ES-I3 (cell line): ENCODE data around the gene POLD1.
"Not testable (repeated sequence)": the region's sequence is repeated elsewhere in the genome, so short reads cannot be mapped to it uniquely, and the experiment has no call there.

Source experiments
- H3K36me3 ChIP-seq: 2 replicates; pipeline ENCODE4 v1.6.1; 2013; ENCODE audit warnings: mild to moderate bottlenecking, low read length, control low read depth, moderate library complexity; ENCODE audit not compliant: insufficient read depth
- H3K4me1 ChIP-seq: 2 replicates; pipeline ENCODE4 v1.6.1; 2013; ENCODE audit warnings: mild to moderate bottlenecking, control low read depth, low read length; ENCODE audit not compliant: insufficient read depth
- H3K9ac ChIP-seq: 2 replicates; pipeline ENCODE4 v1.6.1; 2013; ENCODE audit warnings: low read depth, mild to moderate bottlenecking, low read length, moderate library complexity
- H3K9me3 ChIP-seq: 2 replicates; pipeline ENCODE4 v1.6.1; 2013; ENCODE audit warnings: mild to moderate bottlenecking, low read length, moderate library complexity; ENCODE audit not compliant: control insufficient read depth, insufficient read depth

POLD1 gene

DNA sequence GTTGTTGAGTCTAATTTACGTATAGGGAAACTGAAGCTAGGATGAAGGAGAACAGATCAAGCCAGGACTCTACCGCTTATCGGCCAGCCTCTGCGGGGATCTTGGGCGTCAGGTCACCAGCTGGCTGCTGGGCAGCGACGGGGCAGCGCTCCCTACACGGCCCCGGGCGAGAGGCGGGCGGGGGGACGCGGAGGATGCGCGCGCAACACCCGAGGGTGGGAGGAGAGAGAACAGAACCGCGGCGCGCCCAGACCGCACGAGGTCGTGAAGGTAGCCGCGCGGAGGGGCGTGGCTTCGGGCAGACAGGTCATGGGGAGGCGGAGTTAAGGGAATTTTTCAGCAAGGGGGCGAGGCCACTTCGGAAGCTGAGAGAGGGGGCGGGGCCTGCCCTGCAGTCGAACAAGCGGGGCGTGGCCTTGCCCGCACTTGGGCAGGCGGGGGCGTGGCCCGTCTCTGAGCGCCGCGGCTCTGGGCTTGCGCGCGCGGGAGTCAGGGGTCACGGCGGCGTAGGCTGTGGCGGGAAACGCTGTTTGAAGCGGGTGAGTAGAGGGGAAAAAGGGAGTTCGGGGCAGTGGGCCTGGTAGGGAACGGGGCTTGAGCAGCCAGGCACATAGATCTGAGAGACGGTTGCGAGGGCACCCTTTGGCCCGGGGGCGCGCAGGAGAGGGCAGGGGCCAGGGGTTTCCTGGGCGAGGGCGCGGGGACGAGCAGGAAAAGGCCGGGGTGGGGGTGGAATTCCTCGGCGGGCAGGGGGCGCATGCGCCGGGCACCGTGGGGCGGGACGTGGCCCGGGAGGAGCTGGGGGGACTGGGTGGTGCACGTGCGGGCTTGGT lies at the start of gene POLD1:
POLD1 (plus strand) TSS at position 496 of the 833 bp plus-strand sequence. CDS start 14,505 bp downstream, outside the sequence.
- H3K36me3 ChIP-seq, result no peaks in the 10 kb centered on the region; the same call in 1 of the 2 replicates

DNA sequence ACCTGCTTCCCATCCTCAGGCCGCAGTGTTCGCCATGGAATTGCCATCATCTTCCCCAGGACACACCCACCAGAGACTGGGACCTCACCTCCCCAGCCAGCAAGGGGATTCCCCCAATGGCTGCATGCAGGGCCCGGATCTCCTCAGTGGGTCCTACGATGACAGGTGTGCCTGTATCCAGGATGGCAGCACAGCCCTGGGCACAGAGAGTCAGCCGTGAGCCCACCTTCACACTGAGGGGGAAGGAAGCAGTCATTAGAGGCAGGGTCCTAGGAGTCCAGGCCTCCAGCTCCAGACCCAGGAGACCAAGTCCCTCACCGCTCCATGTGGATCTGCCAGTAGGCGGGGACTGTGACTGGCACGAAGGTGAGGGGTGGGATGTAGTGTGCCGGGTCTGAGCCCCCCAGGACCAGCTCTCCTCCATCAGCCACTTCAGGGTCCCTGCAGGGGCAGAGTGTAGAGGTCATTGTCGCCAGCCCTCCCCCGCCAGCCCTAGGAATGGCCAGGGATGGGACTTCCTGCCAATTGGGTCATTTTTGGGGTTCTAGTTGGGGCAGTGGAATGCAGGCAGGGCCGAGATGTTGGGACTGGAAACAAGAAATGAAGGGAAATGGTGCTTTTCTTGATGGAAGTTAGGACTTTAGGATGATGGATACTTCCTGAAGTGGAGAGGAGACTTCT lies 49.3 kb upstream of the POLD1 start:
- H3K9me3 ChIP-seq, result no peaks in the 10 kb centered on the region; the same call in 1 of the 2 replicates
- H3K4me1 ChIP-seq, result peaks cover 12% of the 10 kb centered on the region; the same call in 1 of the 2 replicates
- H3K36me3 ChIP-seq, result no peaks in the 10 kb centered on the region
- no peak overlapping the region for H3K9ac ChIP-seq

More for the DNA sequence above, at the start of gene POLD1:
- H3K9ac ChIP-seq, result peak within 1 kb of the TSS; percentile 86
- H3K9me3 ChIP-seq, result no peaks in the 10 kb centered on the region
- peaks cover 9% of the 10 kb centered on the region; the same call in 1 of the 2 replicates for H3K4me1 ChIP-seq

DNA sequence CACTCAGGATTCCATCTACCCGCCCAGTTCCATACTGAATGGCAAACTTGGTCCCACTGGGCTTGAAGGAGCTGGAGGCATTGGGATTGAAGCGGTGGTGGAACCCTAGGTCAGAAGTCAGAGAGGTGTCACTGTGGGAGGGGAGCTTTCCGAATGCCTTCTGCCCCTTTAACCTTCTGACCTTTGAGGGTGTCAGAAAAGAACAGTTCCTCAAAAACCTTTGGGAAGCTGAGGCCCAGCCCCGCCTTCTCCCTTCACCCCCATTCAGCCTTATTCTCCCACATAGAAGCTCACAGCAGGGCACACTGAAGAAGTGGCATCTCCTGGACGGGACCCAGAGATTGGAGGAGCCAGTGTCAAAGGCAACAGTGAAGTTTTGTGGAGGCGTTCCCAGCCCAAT lies 47.1 kb upstream of the POLD1 start:
- H3K9ac ChIP-seq, H3K36me3 ChIP-seq, H3K9me3 ChIP-seq, H3K4me1 ChIP-seq: not testable (repeated sequence)

DNA sequence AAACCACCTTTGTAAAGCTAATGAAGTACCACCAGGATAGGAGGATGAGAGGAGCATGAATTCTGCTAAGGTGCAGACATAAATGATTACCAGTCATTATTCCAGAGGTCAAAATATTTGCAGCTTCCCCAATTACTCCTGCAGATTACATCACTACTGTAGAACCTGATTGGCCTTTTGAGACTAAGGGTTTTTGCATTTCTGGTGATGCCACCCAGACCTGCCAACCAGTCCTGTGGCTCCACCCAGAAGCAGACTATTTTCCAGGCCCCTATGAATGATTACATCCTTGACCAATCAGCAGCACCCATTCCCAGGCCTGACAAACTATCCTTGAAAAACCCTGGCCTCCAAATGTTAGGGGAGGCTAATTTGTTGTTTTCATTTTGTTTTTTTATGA lies 43.8 kb upstream of the POLD1 start:
- Histone ChIP-seq H3K9ac (no peak overlapping the region), H3K4me1 (0 out of 2 replicates have a peak, but pooled peaks cover 4% of the 10 kb centered on the region), H3K36me3 (no peaks in the 10 kb centered on the region), H3K9me3 (no peaks in the 10 kb centered on the region; the same call in 1 of the 2 replicates)

DNA sequence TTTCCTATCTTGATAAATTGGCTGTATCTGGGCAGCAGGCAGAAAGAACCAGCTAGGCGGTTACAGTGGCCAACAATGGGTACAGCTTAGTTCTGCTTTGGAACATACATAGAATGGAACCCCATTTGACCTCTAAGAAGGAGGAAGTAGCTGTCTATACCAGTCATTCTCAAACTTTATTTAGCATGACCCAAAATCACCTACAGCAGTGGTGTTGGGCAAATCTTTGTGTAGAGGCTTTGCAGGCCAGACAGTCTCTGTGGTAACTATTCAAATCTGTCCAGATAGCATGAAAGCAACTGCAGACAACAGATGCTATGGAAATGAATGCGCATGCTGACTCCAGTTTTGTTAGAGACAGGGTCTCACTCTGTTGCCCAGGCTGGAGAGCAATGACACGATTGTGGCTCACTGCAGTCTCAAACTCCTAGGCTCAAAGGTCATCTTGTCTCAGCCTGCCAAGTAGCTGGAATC lies 43.0 kb upstream of the POLD1 start:
- Histone ChIP-seq H3K36me3 (no peaks in the 10 kb centered on the region), H3K9me3 (no peaks in the 10 kb centered on the region; the same call in 1 of the 2 replicates), H3K4me1 (no peaks in the 10 kb centered on the region), H3K9ac (no peak overlapping the region)

DNA sequence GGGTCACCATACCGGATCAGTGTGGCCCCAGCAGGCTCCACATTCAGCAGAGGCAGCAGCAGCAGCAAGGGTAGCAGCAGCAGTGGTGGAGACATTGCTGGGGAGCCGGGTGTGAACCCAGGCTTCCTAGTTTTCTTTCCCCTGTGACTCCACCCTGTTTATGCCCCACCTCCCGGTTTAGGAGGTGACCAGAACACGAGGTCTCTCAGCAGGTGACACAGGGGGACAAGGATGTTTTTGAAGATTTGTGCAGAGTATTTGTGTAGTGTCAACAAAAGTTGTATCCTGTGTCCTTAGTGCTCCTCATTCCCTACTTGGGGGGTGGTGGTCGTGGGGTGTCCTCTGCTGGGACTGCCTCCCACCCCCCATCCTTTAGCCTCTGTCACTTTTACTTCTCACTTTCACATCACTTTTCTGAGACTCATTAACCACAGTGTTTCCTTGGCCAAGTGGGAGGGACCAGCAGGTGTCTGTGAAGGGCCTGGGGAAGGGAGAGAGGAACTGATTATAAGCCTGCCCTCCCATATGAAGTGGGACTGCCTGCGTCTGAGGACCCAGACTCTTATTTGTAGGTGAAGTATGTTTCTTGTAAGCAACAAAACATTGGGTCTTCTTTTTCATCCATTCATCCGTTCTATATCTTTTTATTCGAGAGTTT lies 39.4 kb upstream of the POLD1 start:
- no peaks in the 10 kb centered on the region for H3K4me1 ChIP-seq
- H3K9me3 ChIP-seq, result no peaks in the 10 kb centered on the region; the same call in 1 of the 2 replicates
- no peaks in the 10 kb centered on the region for H3K36me3 ChIP-seq
- no peak overlapping the region for H3K9ac ChIP-seq

DNA sequence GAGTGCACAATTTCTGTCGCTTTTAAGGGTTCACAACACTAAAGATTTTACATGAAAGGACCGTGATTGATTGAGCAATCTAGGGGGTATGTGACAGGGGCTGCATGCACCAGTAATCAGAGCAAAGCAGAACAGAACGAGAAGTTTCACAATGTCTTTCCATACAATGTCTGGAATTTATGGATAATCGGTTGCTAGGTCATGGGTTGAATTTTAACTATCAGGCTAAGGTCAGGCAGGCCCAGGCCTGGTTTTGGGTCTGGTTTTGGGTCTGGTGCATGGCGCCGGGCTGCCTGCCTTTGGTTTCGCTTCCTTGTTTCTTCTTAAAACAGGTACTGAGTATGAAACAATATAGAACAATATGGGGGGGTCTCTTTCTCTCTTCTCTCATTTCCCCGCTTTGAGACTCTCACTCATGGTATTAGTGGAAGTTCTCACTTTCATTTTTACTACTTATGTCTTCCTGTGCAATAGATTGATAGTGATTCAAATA lies 37.0 kb upstream of the POLD1 start:
- H3K4me1 ChIP-seq, H3K9ac ChIP-seq, H3K9me3 ChIP-seq, H3K36me3 ChIP-seq: not testable (repeated sequence)

DNA sequence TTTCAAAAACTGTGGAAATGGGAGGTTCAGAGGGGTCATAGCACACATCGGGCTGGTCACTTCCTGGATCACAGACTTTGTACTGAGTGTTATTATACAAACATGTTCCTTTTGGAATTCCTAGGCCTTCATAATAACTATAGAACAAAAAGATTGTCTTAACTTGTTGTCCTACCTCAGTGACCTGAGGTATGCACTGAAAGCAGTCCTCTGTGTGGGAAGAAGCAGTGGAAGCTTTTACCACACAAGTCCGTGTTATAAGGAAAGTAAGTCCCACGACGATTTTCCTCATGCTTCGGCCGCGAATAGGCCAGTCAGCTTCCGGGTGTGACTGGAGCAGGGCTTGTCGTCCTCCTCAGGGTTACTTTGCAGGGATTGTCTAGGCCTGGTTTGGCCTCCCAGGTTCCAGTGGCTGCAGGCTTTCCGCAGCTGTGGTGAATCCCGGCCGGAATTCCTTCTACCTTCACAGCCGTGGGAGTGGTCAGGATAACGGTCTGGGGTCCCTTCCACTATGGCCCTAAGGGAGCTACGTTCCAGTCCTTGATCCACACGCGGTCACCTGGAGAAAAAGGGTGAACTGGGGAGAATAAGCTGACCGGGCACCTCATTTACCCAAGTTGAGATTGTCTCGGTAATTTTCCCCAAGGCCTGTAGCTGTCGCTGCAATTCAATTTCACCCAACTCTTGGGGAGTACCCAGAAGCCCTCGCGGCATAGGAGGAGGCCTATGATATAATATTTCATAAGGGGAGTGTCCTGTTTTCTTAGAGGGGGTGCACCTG lies 34.7 kb upstream of the POLD1 start:
- Histone ChIP-seq H3K4me1 (no peaks in the 10 kb centered on the region), H3K9ac (no peak overlapping the region), H3K36me3 (no peaks in the 10 kb centered on the region), H3K9me3 (no peaks in the 10 kb centered on the region)

DNA sequence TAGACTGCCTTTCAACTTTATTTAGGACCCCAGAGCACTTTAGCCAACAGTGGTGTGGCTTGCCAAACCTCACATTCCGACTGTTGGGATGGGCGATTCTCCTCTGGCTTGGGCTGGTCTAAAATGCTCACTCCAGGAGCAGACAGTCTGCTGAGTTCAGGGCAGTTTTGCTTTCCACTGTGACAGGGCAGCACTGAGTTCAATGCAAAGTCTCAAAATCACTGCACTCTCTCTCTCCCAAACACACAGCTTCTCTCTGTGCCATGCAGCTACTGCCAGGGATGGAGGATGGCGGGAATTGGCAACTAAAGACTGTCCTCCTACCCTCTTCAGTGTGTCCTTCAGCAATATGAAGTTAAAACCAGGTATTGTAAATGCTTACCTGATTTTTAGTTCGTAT lies 31.9 kb upstream of the POLD1 start:
- H3K9me3 ChIP-seq, result no peaks in the 10 kb centered on the region
- no peaks in the 10 kb centered on the region; the same call in 1 of the 2 replicates for H3K4me1 ChIP-seq
- no peak overlapping the region for H3K9ac ChIP-seq
- H3K36me3 ChIP-seq, result no peaks in the 10 kb centered on the region

DNA sequence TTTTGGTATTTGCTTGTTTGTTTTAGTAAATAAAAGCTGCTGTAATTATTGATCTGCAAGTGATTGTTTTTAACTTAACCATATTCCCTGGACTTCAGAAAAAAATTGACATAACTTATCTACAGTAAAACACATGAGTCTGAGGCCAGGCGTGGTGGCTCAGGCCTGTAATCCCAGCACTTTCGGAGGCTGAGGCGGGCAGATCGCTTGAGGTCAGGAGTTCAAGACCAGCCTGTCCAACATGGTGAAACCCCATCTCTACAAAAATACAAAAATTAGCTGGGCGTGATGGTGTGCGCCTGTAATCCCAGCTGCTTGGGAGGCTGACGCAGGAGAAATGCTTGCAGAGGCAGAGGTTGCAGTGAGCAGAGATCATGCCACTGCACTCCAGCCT lies 30.7 kb upstream of the POLD1 start:
- H3K36me3 ChIP-seq, result not testable (repeated sequence)

DNA sequence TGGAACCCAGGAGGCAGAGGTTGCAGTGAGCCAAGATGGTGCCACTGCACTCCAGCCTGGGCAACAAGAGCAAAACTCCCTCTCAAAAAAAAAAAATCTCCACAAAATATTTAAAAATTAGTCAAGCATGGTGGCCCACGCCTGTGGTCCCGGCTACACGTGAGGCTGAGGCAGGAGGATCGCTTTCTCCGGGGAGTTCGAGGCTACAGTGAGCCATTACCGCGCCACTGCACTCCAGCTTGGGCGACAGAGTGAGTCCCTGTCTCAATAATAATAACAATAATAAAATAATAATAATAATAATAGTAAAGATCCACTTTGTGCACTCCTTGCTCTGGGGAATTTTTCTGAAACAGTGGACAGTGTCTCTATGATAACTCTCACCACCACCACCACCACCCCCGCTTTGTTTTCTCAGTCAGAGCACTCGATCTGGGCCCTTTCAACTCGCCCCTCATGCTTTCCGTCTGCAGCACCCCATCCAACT lies 27.4 kb upstream of the POLD1 start:
- Histone ChIP-seq H3K9ac (no peak overlapping the region), H3K9me3 (no peaks in the 10 kb centered on the region), H3K4me1 (no peaks in the 10 kb centered on the region; the same call in 1 of the 2 replicates), H3K36me3 (no peaks in the 10 kb centered on the region)

More for the DNA sequence above, 30.7 kb upstream of the POLD1 start:
- not testable (repeated sequence) for H3K4me1 ChIP-seq, H3K9ac ChIP-seq, H3K9me3 ChIP-seq

DNA sequence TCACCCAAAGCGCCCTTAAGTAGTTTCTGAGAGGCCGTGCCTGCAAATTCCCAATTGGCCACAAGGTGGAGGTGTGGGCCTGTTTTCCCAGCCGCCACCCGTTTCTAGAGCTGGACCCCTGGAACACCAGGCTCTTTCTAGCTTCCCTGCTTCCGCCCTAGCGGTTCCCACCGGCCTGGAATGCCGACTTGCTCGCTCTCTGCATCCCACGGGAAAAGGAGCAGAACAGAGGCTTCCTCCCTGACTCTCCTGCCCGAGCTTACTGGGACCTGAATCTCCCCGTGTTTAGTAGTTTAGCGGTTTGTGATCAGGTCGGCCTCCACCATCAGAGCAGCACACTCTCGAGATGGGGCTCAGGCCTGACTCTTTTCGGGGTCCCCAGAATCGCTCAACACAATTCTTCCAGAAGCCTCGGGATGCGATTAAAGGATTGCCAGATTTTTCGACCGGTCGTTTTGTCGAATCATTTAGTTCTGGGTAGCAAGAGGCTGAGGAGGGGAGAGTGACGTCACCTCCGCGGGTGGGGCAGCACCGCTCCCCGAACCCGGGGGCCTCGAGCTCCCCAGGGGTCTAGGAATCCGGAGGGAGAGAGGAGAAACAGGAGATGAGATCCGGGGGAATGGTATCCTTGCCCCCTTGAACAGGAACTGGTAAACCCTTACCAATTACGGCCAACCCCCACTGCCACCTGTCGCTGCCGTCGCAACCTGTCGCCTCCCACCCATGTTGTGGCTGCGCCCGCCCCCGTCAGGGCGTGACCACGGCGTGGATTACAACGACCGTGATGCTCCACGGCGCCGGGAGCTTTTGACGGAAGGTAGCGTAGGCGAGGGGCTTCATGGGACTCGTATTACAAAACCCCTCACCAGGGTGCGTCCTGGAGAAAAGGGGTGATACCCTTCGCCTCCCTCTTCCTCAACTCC lies 26.7 kb upstream of the POLD1 start:
- no peaks in the 10 kb centered on the region for H3K36me3 ChIP-seq
- H3K9ac ChIP-seq, result peak overlapping the region; percentile 40; the same call in 1 of the 2 replicates
- no peaks in the 10 kb centered on the region for H3K9me3 ChIP-seq
- no peaks in the 10 kb centered on the region; the same call in 1 of the 2 replicates for H3K4me1 ChIP-seq
